Stimulated activated memory B cell treated with anti-CD40 and anti-IgM and Interleukin-4, amounts not matched to agents 10 μg/mL and 1 μg/mL and 100 μg/mL, for 72 hours (primary cell): ENCODE data around the gene TM4SF18.
A peak's percentile ranks its signal among the peaks of the same experiment; 100 is the strongest.

Experiments used
- ATAC-seq: fragments of 150-1000 bp; cut with Tn5 transposase; 2 replicates; pipeline ENCODE4 v1.10.0; 2021
- H3K27ac Mint-ChIP-seq: one replicate; pipeline ENCODE4 v1.8.0; 2022; ENCODE audit warnings: mild to moderate bottlenecking, mixed read lengths
- H3K27me3 Mint-ChIP-seq: one replicate; pipeline ENCODE4 v1.8.0; 2022; ENCODE audit warnings: mixed read lengths
- H3K36me3 Mint-ChIP-seq: one replicate; pipeline ENCODE4 v1.8.0; 2022; ENCODE audit warnings: mixed read lengths
- H3K4me1 Mint-ChIP-seq: one replicate; pipeline ENCODE4 v1.8.0; 2022; ENCODE audit warnings: mixed read lengths
- H3K4me3 Mint-ChIP-seq: one replicate; pipeline ENCODE4 v1.8.0; 2022; ENCODE audit warnings: mild to moderate bottlenecking, moderate library complexity, mixed read lengths
- H3K9me3 Mint-ChIP-seq: one replicate; pipeline ENCODE4 v1.8.0; 2022; ENCODE audit warnings: mixed read lengths

The TM4SF18 gene

GRCh38 chr3:149284034-149284433, 49.4 kb downstream of the TM4SF18 start:
- no peak overlapping the region for H3K4me3 Mint-ChIP-seq

DNA sequence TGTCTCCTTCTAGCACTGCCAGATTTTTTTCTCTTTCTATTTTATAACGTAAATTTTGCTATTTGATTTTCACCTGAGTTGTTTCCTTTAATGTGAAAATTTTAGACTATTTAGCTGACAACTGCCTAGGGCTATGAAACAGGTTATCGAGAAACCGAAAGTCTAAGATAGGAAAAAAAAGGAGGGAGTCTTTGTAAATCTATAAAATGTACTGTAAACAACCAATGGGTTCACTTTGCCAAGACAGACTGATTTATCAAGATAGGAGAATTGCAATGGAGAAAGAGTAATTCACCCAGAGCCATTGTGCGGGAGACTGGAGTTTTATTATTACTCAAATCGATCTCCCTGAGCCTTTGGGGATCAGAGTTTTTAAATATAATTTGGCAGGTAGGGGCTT, 50.0 kb downstream of the TM4SF18 start:
- H3K27ac Mint-ChIP-seq, result no peak overlapping the region
- no peaks in the 10 kb centered on the region for H3K27me3 Mint-ChIP-seq
- no peak overlapping the region for H3K4me3 Mint-ChIP-seq
- no peaks in the 10 kb centered on the region for H3K36me3 Mint-ChIP-seq
- peaks cover 12% of the 10 kb centered on the region for H3K4me1 Mint-ChIP-seq
- no peak for ATAC-seq
- H3K9me3 Mint-ChIP-seq, result no peaks in the 10 kb centered on the region

More at GRCh38 chr3:149284034-149284433, 49.4 kb downstream of the TM4SF18 start:
- no peak overlapping the region for H3K27ac Mint-ChIP-seq
- no peaks in the 10 kb centered on the region for H3K36me3 Mint-ChIP-seq
- no peaks in the 10 kb centered on the region for H3K9me3 Mint-ChIP-seq
- no peak for ATAC-seq
- peaks cover 12% of the 10 kb centered on the region for H3K4me1 Mint-ChIP-seq
- H3K27me3 Mint-ChIP-seq, result no peaks in the 10 kb centered on the region

GRCh38 chr3:149282836-149283235, 50.6 kb downstream of the TM4SF18 start:
- no peak for ATAC-seq
- H3K27ac Mint-ChIP-seq, result no peak overlapping the region
- no peaks in the 10 kb centered on the region for H3K27me3 Mint-ChIP-seq
- H3K36me3 Mint-ChIP-seq, result no peaks in the 10 kb centered on the region
- H3K4me1 Mint-ChIP-seq, result peaks cover 12% of the 10 kb centered on the region
- no peak overlapping the region for H3K4me3 Mint-ChIP-seq
- H3K9me3 Mint-ChIP-seq, result no peaks in the 10 kb centered on the region

GRCh38 chr3:149282322-149282721, 51.1 kb downstream of the TM4SF18 start:
- Mint-ChIP-seq H3K36me3 (no peaks in the 10 kb centered on the region), H3K4me1 (peaks cover 17% of the 10 kb centered on the region), H3K4me3 (no peak overlapping the region), H3K9me3 (no peaks in the 10 kb centered on the region), H3K27me3 (no peaks in the 10 kb centered on the region), H3K27ac (no peak overlapping the region)
- no peak for ATAC-seq

GRCh38 chr3:149280671-149281349, 52.6 kb downstream of the TM4SF18 start:
- no peak overlapping the region for H3K4me3 Mint-ChIP-seq
- H3K27ac Mint-ChIP-seq, result peak overlapping the region; percentile 19
- H3K4me1 Mint-ChIP-seq, result peaks cover 20% of the 10 kb centered on the region
- no peaks in the 10 kb centered on the region for H3K27me3 Mint-ChIP-seq
- H3K36me3 Mint-ChIP-seq, result no peaks in the 10 kb centered on the region
- ATAC-seq, result no peak
- H3K9me3 Mint-ChIP-seq, result no peaks in the 10 kb centered on the region

- Mint-ChIP-seq H3K4me1 (peaks cover 20% of the 10 kb centered on the region), H3K9me3 (no peaks in the 10 kb centered on the region), H3K27ac (no peak overlapping the region), H3K4me3 (no peak overlapping the region), H3K27me3 (no peaks in the 10 kb centered on the region), H3K36me3 (no peaks in the 10 kb centered on the region)
- no peak for ATAC-seq
Observed at GRCh38 chr3:149278911-149279310, 54.5 kb downstream of the TM4SF18 start.

DNA sequence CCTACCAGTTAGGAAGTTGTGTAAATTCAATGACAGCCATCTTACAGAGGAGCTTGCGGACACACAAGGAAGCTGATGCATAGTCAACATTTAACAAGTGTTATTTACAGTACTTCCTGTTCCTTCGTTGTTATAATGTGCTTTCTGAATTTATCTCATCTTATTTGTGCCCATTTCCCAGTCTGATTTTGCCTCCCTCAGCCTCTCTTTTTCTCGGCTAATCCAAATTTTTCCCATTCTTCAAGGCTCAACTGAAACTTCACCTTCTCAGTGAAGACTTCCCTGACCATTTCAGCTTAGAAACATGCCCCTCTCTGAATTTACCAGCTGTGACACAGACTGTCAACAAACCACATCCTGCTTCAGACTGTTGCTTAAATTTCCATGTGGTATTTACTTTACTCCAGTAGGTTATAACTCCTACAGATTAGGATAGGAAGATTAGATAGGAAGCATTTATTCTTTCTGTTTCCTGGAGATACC, 56.1 kb downstream of the TM4SF18 start:
- peaks cover 20% of the 10 kb centered on the region for H3K4me1 Mint-ChIP-seq
- peak; percentile 69 for ATAC-seq

DNA sequence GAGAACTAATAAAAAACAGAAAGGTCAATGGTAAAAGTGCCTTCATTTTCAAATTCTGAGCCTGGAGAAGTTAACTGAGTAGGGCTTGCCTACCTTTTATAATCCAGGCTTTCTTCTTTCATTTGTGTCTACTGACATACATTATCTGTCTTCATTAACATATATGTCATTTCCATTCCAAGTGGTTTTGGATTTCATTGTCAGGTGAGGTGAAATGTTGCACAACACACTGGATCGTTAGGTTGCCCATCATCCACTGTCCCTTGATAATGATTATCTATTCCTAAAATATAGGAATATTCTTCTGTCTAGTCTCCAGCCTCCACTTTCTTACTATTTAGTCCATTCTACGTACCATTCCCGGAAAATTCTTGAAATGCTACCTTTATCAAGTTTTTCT, 56.8 kb downstream of the TM4SF18 start:
- Mint-ChIP-seq H3K36me3 (no peaks in the 10 kb centered on the region), H3K9me3 (no peaks in the 10 kb centered on the region), H3K4me1 (peaks cover 23% of the 10 kb centered on the region), H3K4me3 (no peak overlapping the region), H3K27me3 (no peaks in the 10 kb centered on the region), H3K27ac (peak overlapping the region; percentile 69)
- no peak for ATAC-seq

More for the DNA sequence above, 56.1 kb downstream of the TM4SF18 start:
- Mint-ChIP-seq H3K27me3 (no peaks in the 10 kb centered on the region), H3K9me3 (no peaks in the 10 kb centered on the region), H3K27ac (peak overlapping the region; percentile 69), H3K36me3 (no peaks in the 10 kb centered on the region), H3K4me3 (peak overlapping the region; percentile 61)

- ATAC-seq, result no peak
- Mint-ChIP-seq H3K36me3 (no peaks in the 10 kb centered on the region), H3K4me1 (peaks cover 16% of the 10 kb centered on the region), H3K27me3 (no peaks in the 10 kb centered on the region), H3K27ac (no peak overlapping the region), H3K4me3 (no peak overlapping the region), H3K9me3 (no peaks in the 10 kb centered on the region)
Observed at GRCh38 chr3:149274220-149274619, 59.2 kb downstream of the TM4SF18 start.

DNA sequence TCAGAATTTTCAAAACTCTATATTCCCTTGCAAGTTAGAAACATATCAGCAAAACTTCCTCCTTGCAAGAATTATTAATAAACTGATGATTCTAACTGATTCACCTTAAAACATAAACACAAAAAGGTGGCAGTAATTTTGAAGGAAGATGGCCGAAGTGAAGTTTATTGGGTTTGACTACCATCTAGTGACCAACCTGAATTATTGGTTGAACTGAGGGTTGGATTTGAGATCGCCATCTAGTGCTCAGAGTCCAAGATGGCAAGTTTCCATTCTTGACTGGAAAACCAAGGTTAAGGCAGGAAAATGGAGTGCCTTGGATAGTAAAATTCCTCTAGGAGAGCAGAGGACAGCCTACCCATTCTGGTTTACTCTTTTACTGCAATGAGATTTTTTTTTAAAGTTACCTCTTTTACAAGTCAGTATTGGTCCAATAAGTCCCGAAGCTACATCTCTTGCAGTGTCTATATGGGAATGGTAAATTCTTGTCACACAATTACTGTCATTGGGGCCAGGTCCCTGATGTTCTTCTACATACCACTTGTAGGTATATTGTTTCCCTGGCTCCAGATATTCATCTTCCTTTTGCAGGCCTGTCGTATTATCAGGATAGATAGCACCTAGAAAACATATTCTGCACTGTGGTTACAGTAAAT, 60.2 kb downstream of the TM4SF18 start:
- Mint-ChIP-seq H3K4me3 (no peak overlapping the region), H3K9me3 (no peaks in the 10 kb centered on the region), H3K36me3 (no peaks in the 10 kb centered on the region)

GRCh38 chr3:149271669-149272068, 61.8 kb downstream of the TM4SF18 start:
- Mint-ChIP-seq H3K36me3 (no peaks in the 10 kb centered on the region), H3K27ac (peak overlapping the region; percentile 2), H3K27me3 (no peaks in the 10 kb centered on the region), H3K4me1 (peaks cover 16% of the 10 kb centered on the region), H3K9me3 (no peaks in the 10 kb centered on the region), H3K4me3 (no peak overlapping the region)
- ATAC-seq, result no peak

More for the DNA sequence above, 60.2 kb downstream of the TM4SF18 start:
- Mint-ChIP-seq H3K4me1 (peaks cover 16% of the 10 kb centered on the region), H3K27me3 (no peaks in the 10 kb centered on the region), H3K27ac (no peak overlapping the region)
- ATAC-seq, result peak; percentile 69

GRCh38 chr3:149270180-149270579, 63.3 kb downstream of the TM4SF18 start:
- Mint-ChIP-seq H3K9me3 (no peaks in the 10 kb centered on the region), H3K36me3 (no peaks in the 10 kb centered on the region), H3K27me3 (no peaks in the 10 kb centered on the region), H3K4me1 (peaks cover 16% of the 10 kb centered on the region), H3K4me3 (no peak overlapping the region), H3K27ac (no peak overlapping the region)
- no peak for ATAC-seq

GRCh38 chr3:149269687-149270086, 63.7 kb downstream of the TM4SF18 start:
- no peak overlapping the region for H3K27ac Mint-ChIP-seq
- ATAC-seq, result no peak

More at GRCh38 chr3:149269687-149270086, 63.7 kb downstream of the TM4SF18 start:
- Mint-ChIP-seq H3K9me3 (no peaks in the 10 kb centered on the region), H3K4me3 (no peak overlapping the region), H3K4me1 (peaks cover 16% of the 10 kb centered on the region), H3K27me3 (no peaks in the 10 kb centered on the region), H3K36me3 (no peaks in the 10 kb centered on the region)
